NB4 (cell line): Measurements from ENCODE around the gene GDPD5.

Source experiments
- CTCF ChIP-seq: IDR thresholded peaks from one replicate; pipeline ENCODE4 v1.5.1; 2012; ENCODE audit warnings: low read depth, low read length
- MAX ChIP-seq: IDR thresholded peaks from 2 replicates; pipeline ENCODE4 v1.6.1; 2011; ENCODE audit warnings: low read depth, low read length
- POLR2A ChIP-seq: IDR thresholded peaks from 2 replicates; pipeline ENCODE4 v1.6.1; 2011; ENCODE audit warnings: mild to moderate bottlenecking; ENCODE audit not compliant: insufficient read length; ENCODE audit errors: extremely low read depth

GRCh38 chr11:75493626-75494025 is 32.1 kb downstream of the GDPD5 start:
- TF ChIP-seq CTCF (no peak), MAX (no peak), POLR2A (no peak)
